ENCODE data around the gene PRUNE1. TPM values are rescaled to one million over a fixed set of nuclear protein-coding genes. Genes with fewer than 3 reads are reported as not detected.

PRUNE1 gene
- total and polyA plus RNA-seq, 3 experiments from 2014 or later, result 14.6 to 49.4 (median 16.8) TPM

- no peak for DNase-seq
- Mint-ChIP-seq H3K9me3 (peaks cover 0 to 1% (median 0%) of the 10 kb centered on the region in 5 donors), H3K4me1 (peaks cover 62 to 78% (median 70%) of the 10 kb centered on the region in 3 donors), H3K27ac (peak overlapping the region; percentile 87 to 98 (median 93)), H3K27me3 (no peaks in the 10 kb centered on the region), H3K4me3 (peak overlapping the region; percentile 88 to 96 (median 91)), H3K36me3 (peaks cover 0 to 32% (median 5%) of the 10 kb centered on the region in 3 donors)
- H3K27me3 ChIP-seq (ENCODE audit: insufficient read depth, low read length, poor library complexity, severe bottlenecking), result no peaks in the 10 kb centered on the region
- POLR2A ChIA-PET, result interaction anchor here (0.5 to 5.6 kb wide), 2 partner anchors 10 to 17 kb away, joined by 3 to 88 read pairs; partner anchors contain the start of genes CDC42SE1 and MLLT11
- no peaks in the 10 kb centered on the region for H3K9me3 ChIP-seq (ENCODE audit: low read length)
- peaks cover 55% of the 10 kb centered on the region for H3K4me1 ChIP-seq (ENCODE audit: insufficient read depth, low read length)
- peak overlapping the region; percentile 76 for H3K4me3 ChIP-seq (ENCODE audit: low read length)
- peak overlapping the region; percentile 53 for H3K27ac ChIP-seq (ENCODE audit: low read depth, low read length)
- H3K36me3 ChIP-seq (ENCODE audit: insufficient read depth, low read length), result peaks cover 22% of the 10 kb centered on the region
- CTCF ChIA-PET, result interaction anchor here (0.6 to 8.9 kb wide), 12 partner anchors 10 to 108 kb away, joined by 3 to 94 read pairs (median 4); partner anchors contain the start of genes CDC42SE1, GABPB2, MINDY1 and MLLT11
These were observed 40.4 kb downstream of the PRUNE1 start for GRCh38 chr1:151048645-151049032.

GRCh38 chr1:151049458-151049857, 41.2 kb downstream of the PRUNE1 start:
- Mint-ChIP-seq H3K36me3 (peaks cover 0 to 39% (median 8%) of the 10 kb centered on the region in 3 donors), H3K9me3 (peaks cover 0 to 1% (median 0%) of the 10 kb centered on the region in 5 donors), H3K4me1 (peaks cover 66 to 84% (median 72%) of the 10 kb centered on the region in 3 donors), H3K27ac (peak overlapping the region; percentile 56 to 98 (median 93)), H3K4me3 (peak overlapping the region in 6 of 7 donors; percentile 39 to 96 (median 50)), H3K27me3 (no peaks in the 10 kb centered on the region)
- H3K27me3 ChIP-seq (ENCODE audit: insufficient read depth, low read length, poor library complexity, severe bottlenecking), result no peaks in the 10 kb centered on the region
- no peak overlapping the region for H3K4me3 ChIP-seq (ENCODE audit: low read length)
- POLR2A ChIA-PET, result interaction anchor here (0.6 to 5.6 kb wide), 2 partner anchors 9 to 25 kb away, joined by 3 to 88 read pairs; partner anchors contain the start of genes CDC42SE1 and MLLT11
- no peak overlapping the region for H3K27ac ChIP-seq (ENCODE audit: low read depth, low read length)
- CTCF ChIA-PET, result interaction anchor here (1.5 to 8.9 kb wide), 3 partner anchors 10 to 24 kb away, joined by 5 to 94 read pairs (median 60); partner anchors contain the start of genes CDC42SE1, GABPB2 and MLLT11
- H3K4me1 ChIP-seq (ENCODE audit: insufficient read depth, low read length), result peaks cover 63% of the 10 kb centered on the region
- no peaks in the 10 kb centered on the region for H3K9me3 ChIP-seq (ENCODE audit: low read length)
- H3K36me3 ChIP-seq (ENCODE audit: insufficient read depth, low read length), result peaks cover 28% of the 10 kb centered on the region
- no peak for DNase-seq

- ChIA-PET CTCF (interaction anchor here (1.5 to 8.9 kb wide), 3 partner anchors 9 to 25 kb away, joined by 5 to 94 read pairs (median 60); partner anchors contain the start of genes CDC42SE1, GABPB2 and MLLT11), POLR2A (interaction anchor here (0.6 to 5.6 kb wide), 2 partner anchors 9 to 24 kb away, joined by 3 to 88 read pairs; partner anchors contain the start of genes CDC42SE1 and MLLT11)
- no peak for DNase-seq
- Histone ChIP-seq H3K27ac (ENCODE audit: low read depth, low read length) (no peak overlapping the region), H3K9me3 (ENCODE audit: low read length) (no peaks in the 10 kb centered on the region), H3K4me3 (ENCODE audit: low read length) (no peak overlapping the region), H3K27me3 (ENCODE audit: insufficient read depth, low read length, poor library complexity, severe bottlenecking) (no peaks in the 10 kb centered on the region), H3K36me3 (ENCODE audit: insufficient read depth, low read length) (peaks cover 35% of the 10 kb centered on the region), H3K4me1 (ENCODE audit: insufficient read depth, low read length) (peaks cover 70% of the 10 kb centered on the region)
- no peaks in the 10 kb centered on the region for H3K27me3 Mint-ChIP-seq
- H3K36me3 Mint-ChIP-seq, result peaks cover 5 to 47% (median 14%) of the 10 kb centered on the region in 3 donors
- peaks cover 73 to 91% (median 79%) of the 10 kb centered on the region in 3 donors for H3K4me1 Mint-ChIP-seq
- peak overlapping the region in 3 of 7 donors; percentile 10 to 96 (median 23) for H3K4me3 Mint-ChIP-seq
- peaks cover 0 to 1% (median 0%) of the 10 kb centered on the region in 5 donors for H3K9me3 Mint-ChIP-seq
- H3K27ac Mint-ChIP-seq, result peak overlapping the region; percentile 9 to 95 (median 66)
These were observed 41.9 kb downstream of the PRUNE1 start for GRCh38 chr1:151050051-151050688.

- Histone ChIP-seq H3K9me3 (ENCODE audit: low read length) (no peaks in the 10 kb centered on the region), H3K4me1 (ENCODE audit: insufficient read depth, low read length) (peaks cover 76% of the 10 kb centered on the region), H3K36me3 (ENCODE audit: insufficient read depth, low read length) (peaks cover 44% of the 10 kb centered on the region), H3K4me3 (ENCODE audit: low read length) (no peak overlapping the region), H3K27ac (ENCODE audit: low read depth, low read length) (no peak overlapping the region), H3K27me3 (ENCODE audit: insufficient read depth, low read length, poor library complexity, severe bottlenecking) (no peaks in the 10 kb centered on the region)
- ChIA-PET CTCF (interaction anchor here (1.1 to 8.9 kb wide), 3 partner anchors 8 to 49 kb away, joined by 7 to 60 read pairs (median 8); partner anchors contain the start of genes CDC42SE1 and MLLT11), POLR2A (interaction anchor here (5.6 kb wide), 1 partner anchor 7 kb away, joined by 88 read pairs; the partner anchor contains the start of genes CDC42SE1 and MLLT11)
- Mint-ChIP-seq H3K36me3 (peaks cover 14 to 60% (median 21%) of the 10 kb centered on the region in 3 donors), H3K27ac (peak overlapping the region; percentile 30 to 93 (median 76)), H3K9me3 (no peaks in the 10 kb centered on the region), H3K4me3 (peak overlapping the region in 3 of 7 donors; percentile 1 to 96 (median 20)), H3K27me3 (no peaks in the 10 kb centered on the region), H3K4me1 (peaks cover 80 to 96% (median 85%) of the 10 kb centered on the region in 3 donors)
- DNase-seq, result no peak
These were observed 43.2 kb downstream of the PRUNE1 start for GRCh38 chr1:151051356-151052009.

- CTCF ChIA-PET, result interaction anchor here (1.2 to 9.5 kb wide), 5 partner anchors 9 to 102 kb away, joined by 3 to 94 read pairs (median 12); partner anchors contain the start of genes C1orf56, GABPB2 and TNFAIP8L2
- Mint-ChIP-seq H3K4me3 (peak overlapping the region; percentile 95 to 100 (median 99)), H3K27ac (peak overlapping the region; percentile 94 to 99 (median 98)), H3K27me3 (no peaks in the 10 kb centered on the region), H3K36me3 (peaks cover 25 to 86% (median 31%) of the 10 kb centered on the region in 3 donors), H3K4me1 (peaks cover 67 to 81% (median 75%) of the 10 kb centered on the region in 3 donors), H3K9me3 (no peaks in the 10 kb centered on the region)
- H3K27ac ChIP-seq (ENCODE audit: low read depth, low read length), result peak overlapping the region; percentile 98
- POLR2A ChIA-PET, result interaction anchor here (1.5 to 8.1 kb wide), 2 partner anchors 6 to 43 kb away, joined by 5 to 88 read pairs; partner anchors contain the start of gene C1orf56
- H3K36me3 ChIP-seq (ENCODE audit: insufficient read depth, low read length), result peaks cover 53% of the 10 kb centered on the region
- no peak for DNase-seq
- H3K9me3 ChIP-seq (ENCODE audit: low read length), result no peaks in the 10 kb centered on the region
- H3K4me3 ChIP-seq (ENCODE audit: low read length), result peak overlapping the region; percentile 92
- H3K27me3 ChIP-seq (ENCODE audit: insufficient read depth, low read length, poor library complexity, severe bottlenecking), result no peaks in the 10 kb centered on the region
- peaks cover 49% of the 10 kb centered on the region for H3K4me1 ChIP-seq (ENCODE audit: insufficient read depth, low read length)
These were observed 46.8 kb downstream of the PRUNE1 start for GRCh38 chr1:151054971-151055547.

- H3K36me3 ChIP-seq (ENCODE audit: insufficient read depth, low read length), result peaks cover 53% of the 10 kb centered on the region
- no peaks in the 10 kb centered on the region for H3K9me3 ChIP-seq (ENCODE audit: low read length)
- Mint-ChIP-seq H3K9me3 (no peaks in the 10 kb centered on the region), H3K27ac (peak overlapping the region; percentile 94 to 99 (median 98)), H3K27me3 (no peaks in the 10 kb centered on the region), H3K36me3 (peaks cover 25 to 86% (median 31%) of the 10 kb centered on the region in 3 donors), H3K4me1 (peaks cover 67 to 81% (median 75%) of the 10 kb centered on the region in 3 donors), H3K4me3 (peak overlapping the region; percentile 95 to 100 (median 99))
- no peak for DNase-seq
- CTCF ChIA-PET, result interaction anchor here (0.5 to 9.5 kb wide), 7 partner anchors 9 to 141 kb away, joined by 3 to 94 read pairs (median 5); partner anchors contain the start of genes C1orf56, GABPB2 and TNFAIP8L2
- H3K27me3 ChIP-seq (ENCODE audit: insufficient read depth, low read length, poor library complexity, severe bottlenecking), result no peaks in the 10 kb centered on the region
- POLR2A ChIA-PET, result interaction anchor here (1.0 to 8.1 kb wide), 4 partner anchors 7 to 111 kb away, joined by 3 to 88 read pairs (median 6); partner anchors contain the start of gene C1orf56
- H3K27ac ChIP-seq (ENCODE audit: low read depth, low read length), result peak overlapping the region; percentile 98
- H3K4me1 ChIP-seq (ENCODE audit: insufficient read depth, low read length), result peaks cover 49% of the 10 kb centered on the region
- H3K4me3 ChIP-seq (ENCODE audit: low read length), result peak overlapping the region; percentile 92
These were observed 47.3 kb downstream of the PRUNE1 start for GRCh38 chr1:151055581-151055980.

GRCh38 chr1:151056149-151056548, 47.9 kb downstream of the PRUNE1 start:
- Mint-ChIP-seq H3K27ac (peak overlapping the region; percentile 94 to 99 (median 98)), H3K4me1 (peaks cover 66 to 81% (median 75%) of the 10 kb centered on the region in 3 donors), H3K27me3 (no peaks in the 10 kb centered on the region), H3K4me3 (peak overlapping the region; percentile 95 to 100 (median 99)), H3K9me3 (no peaks in the 10 kb centered on the region), H3K36me3 (peaks cover 25 to 84% (median 31%) of the 10 kb centered on the region in 3 donors)
- no peaks in the 10 kb centered on the region for H3K27me3 ChIP-seq (ENCODE audit: insufficient read depth, low read length, poor library complexity, severe bottlenecking)
- ChIA-PET POLR2A (interaction anchor here (0.6 to 8.1 kb wide), 5 partner anchors 8 to 288 kb away, joined by 3 to 88 read pairs (median 5); partner anchors contain the start of gene C1orf56), CTCF (interaction anchor here (0.5 to 9.5 kb wide), 6 partner anchors 10 to 140 kb away, joined by 3 to 94 read pairs (median 14); partner anchors contain the start of genes C1orf56, GABPB2 and MINDY1)
- peak in 3 of 5 donors; percentile 12 to 75 (median 58) for DNase-seq
- peaks cover 53% of the 10 kb centered on the region for H3K36me3 ChIP-seq (ENCODE audit: insufficient read depth, low read length)
- H3K9me3 ChIP-seq (ENCODE audit: low read length), result no peaks in the 10 kb centered on the region
- peak overlapping the region; percentile 98 for H3K27ac ChIP-seq (ENCODE audit: low read depth, low read length)
- H3K4me3 ChIP-seq (ENCODE audit: low read length), result peak overlapping the region; percentile 92
- peaks cover 48% of the 10 kb centered on the region for H3K4me1 ChIP-seq (ENCODE audit: insufficient read depth, low read length)

Data from CD8-positive, alpha-beta memory T cell (primary cell).